Keratinocyte (primary cell): ENCODE results near the gene CMSS1.

Experiments used
- EZH2 ChIP-seq: IDR thresholded peaks from one replicate; pipeline ENCODE4 v1.6.1; 2012; ENCODE audit warnings: inconsistent platforms, mild to moderate bottlenecking, low read length, moderate library complexity
- TF ChIP-seq, protein P1 (sequence below), 3 experiments: IDR thresholded peaks in 1 of 3; conservative IDR thresholded peaks in 1 of 3; optimal IDR thresholded peaks in 1 of 3; 2 replicates in 2 of 3; 3 replicates in 1 of 3; pipeline versions ENCODE3 to v1.5.1; 2011; ENCODE audit warnings: low read length in 3 of 3, mild to moderate bottlenecking in 3 of 3, moderate library complexity in 2 of 3, control low read depth in 1 of 3, inconsistent platforms in 1 of 3; ENCODE audit not compliant: insufficient read depth in 2 of 3; ENCODE audit errors: extremely low read depth in 1 of 3

DNA sequence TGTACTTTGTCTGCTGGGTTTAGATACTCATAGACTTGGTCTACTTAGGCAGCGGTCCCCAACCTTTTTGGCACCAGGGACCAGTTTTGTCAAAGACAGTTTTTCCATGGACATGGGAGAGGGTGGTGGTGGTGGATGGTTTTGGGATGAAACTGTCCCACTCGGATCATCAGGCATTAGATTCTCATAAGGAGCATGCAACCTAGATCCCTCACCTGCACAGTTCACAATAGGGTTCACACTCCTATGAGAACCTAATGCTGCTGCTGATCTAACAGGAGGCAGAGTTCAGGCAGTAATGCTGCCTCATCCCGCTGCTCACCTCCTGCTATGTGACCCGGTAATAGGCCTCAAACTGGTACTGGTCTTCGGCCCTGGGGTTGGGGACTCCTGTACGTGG is 45.3 kb downstream of the CMSS1 start:
- no peak for TF ChIP-seq EZH2
- TF ChIP-seq, protein P1, sequence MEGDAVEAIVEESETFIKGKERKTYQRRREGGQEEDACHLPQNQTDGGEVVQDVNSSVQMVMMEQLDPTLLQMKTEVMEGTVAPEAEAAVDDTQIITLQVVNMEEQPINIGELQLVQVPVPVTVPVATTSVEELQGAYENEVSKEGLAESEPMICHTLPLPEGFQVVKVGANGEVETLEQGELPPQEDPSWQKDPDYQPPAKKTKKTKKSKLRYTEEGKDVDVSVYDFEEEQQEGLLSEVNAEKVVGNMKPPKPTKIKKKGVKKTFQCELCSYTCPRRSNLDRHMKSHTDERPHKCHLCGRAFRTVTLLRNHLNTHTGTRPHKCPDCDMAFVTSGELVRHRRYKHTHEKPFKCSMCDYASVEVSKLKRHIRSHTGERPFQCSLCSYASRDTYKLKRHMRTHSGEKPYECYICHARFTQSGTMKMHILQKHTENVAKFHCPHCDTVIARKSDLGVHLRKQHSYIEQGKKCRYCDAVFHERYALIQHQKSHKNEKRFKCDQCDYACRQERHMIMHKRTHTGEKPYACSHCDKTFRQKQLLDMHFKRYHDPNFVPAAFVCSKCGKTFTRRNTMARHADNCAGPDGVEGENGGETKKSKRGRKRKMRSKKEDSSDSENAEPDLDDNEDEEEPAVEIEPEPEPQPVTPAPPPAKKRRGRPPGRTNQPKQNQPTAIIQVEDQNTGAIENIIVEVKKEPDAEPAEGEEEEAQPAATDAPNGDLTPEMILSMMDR (optimal IDR thresholded peaks at IDR 0.05 in 1 of 3, IDR thresholded peaks at IDR 0.05 in 1 of 3, conservative IDR thresholded peaks at IDR 0.05 in 1 of 3; ENCODE audit: extremely low read depth in 1 of 3, insufficient read depth in 2 of 3, low read length in 3 of 3), result no peak
